Endometrial microvascular endothelial cells (primary cell): ENCODE data around the gene NREP. TPM values are rescaled to one million over a fixed set of nuclear protein-coding genes. Genes with fewer than 3 reads are reported as not detected.

Experiments used
- in situ Hi-C: cut with HindIII; loops from 2 replicates; pipeline ENCODE4 v1.10.0; 2017; ENCODE audit warnings: low sequenced_read_pairs, low pct_unique_long_range_greater_than_20kb; ENCODE audit errors: inconsistent ontology term
- total RNA-seq: library from RNA; depleted of rRNA; stranded (reverse); fragments of >200 nt; gene quantifications from one replicate; pipeline ENCODE4 v1.2.3, GENCODE V29; 2015; ENCODE audit errors: inconsistent ontology term

Gene NREP
- total RNA-seq, 1 donor from 2014 or later: 18.2 TPM

GRCh38 chr5:111772456-111773122 lies 15.6 kb upstream of the NREP start:
- in situ Hi-C loops: loop anchor here (25.0 kb wide), 1 partner anchor 235 kb away; no protein-coding TSS in a partner anchor

GRCh38 chr5:111769541-111769940 lies 12.5 kb upstream of the NREP start:
- in situ Hi-C loops: loop anchor here (25.0 kb wide), 1 partner anchor 232 kb away; no protein-coding TSS in a partner anchor

GRCh38 chr5:111765613-111766571 lies 8.9 kb upstream of the NREP start:
- in situ Hi-C loops: loop anchor here (25.0 kb wide), 1 partner anchor 229 kb away; no protein-coding TSS in a partner anchor

GRCh38 chr5:111764019-111764418 lies 7.0 kb upstream of the NREP start:
- in situ Hi-C loops: loop anchor here (25.0 kb wide), 1 partner anchor 227 kb away; no protein-coding TSS in a partner anchor

GRCh38 chr5:111762895-111763294 lies 5.9 kb upstream of the NREP start:
- in situ Hi-C loops: loop anchor here (25.0 kb wide), 1 partner anchor 226 kb away; no protein-coding TSS in a partner anchor

GRCh38 chr5:111758284-111758628 lies 1.3 kb upstream of the NREP start:
- in situ Hi-C loops: loop anchor here (25.0 kb wide), 1 partner anchor 221 kb away; no protein-coding TSS in a partner anchor

- in situ Hi-C loops: loop anchor here (25.0 kb wide), 1 partner anchor 220 kb away; no protein-coding TSS in a partner anchor
These were observed 625 bp upstream of the NREP start for GRCh38 chr5:111757355-111758283.

GRCh38 chr5:111755942-111756381 lies 1.0 kb downstream of the NREP start:
- in situ Hi-C loops: loop anchor here (25.0 kb wide), 1 partner anchor 219 kb away; no protein-coding TSS in a partner anchor

- in situ Hi-C loops: loop anchor here (25.0 kb wide), 1 partner anchor 218 kb away; no protein-coding TSS in a partner anchor
These were observed 1.6 kb downstream of the NREP start for GRCh38 chr5:111755345-111755941.

- in situ Hi-C loops: loop anchor here (25.0 kb wide), 1 partner anchor 217 kb away; no protein-coding TSS in a partner anchor
These were observed 3.0 kb downstream of the NREP start for GRCh38 chr5:111753884-111754589.

- in situ Hi-C loops: loop anchor here (25.0 kb wide), 1 partner anchor 215 kb away; no protein-coding TSS in a partner anchor
These were observed 4.5 kb downstream of the NREP start for GRCh38 chr5:111752426-111752965.

- in situ Hi-C loops: loop anchor here (25.0 kb wide), 1 partner anchor 212 kb away; no protein-coding TSS in a partner anchor
These were observed 7.5 kb downstream of the NREP start for GRCh38 chr5:111749303-111750026.

- in situ Hi-C loops: no loop called here
These were observed 8.7 kb downstream of the NREP start for GRCh38 chr5:111748304-111748763.

- in situ Hi-C loops: no loop called here
These were observed 9.7 kb downstream of the NREP start for GRCh38 chr5:111747337-111747736.

GRCh38 chr5:111746791-111747190 lies 10.2 kb downstream of the NREP start:
- in situ Hi-C loops: no loop called here

- in situ Hi-C loops: no loop called here
These were observed 11.8 kb downstream of the NREP start for GRCh38 chr5:111745075-111745739.
